Measurements from ENCODE around the gene SMPD3.

- TF ChIP-seq, protein P1, sequence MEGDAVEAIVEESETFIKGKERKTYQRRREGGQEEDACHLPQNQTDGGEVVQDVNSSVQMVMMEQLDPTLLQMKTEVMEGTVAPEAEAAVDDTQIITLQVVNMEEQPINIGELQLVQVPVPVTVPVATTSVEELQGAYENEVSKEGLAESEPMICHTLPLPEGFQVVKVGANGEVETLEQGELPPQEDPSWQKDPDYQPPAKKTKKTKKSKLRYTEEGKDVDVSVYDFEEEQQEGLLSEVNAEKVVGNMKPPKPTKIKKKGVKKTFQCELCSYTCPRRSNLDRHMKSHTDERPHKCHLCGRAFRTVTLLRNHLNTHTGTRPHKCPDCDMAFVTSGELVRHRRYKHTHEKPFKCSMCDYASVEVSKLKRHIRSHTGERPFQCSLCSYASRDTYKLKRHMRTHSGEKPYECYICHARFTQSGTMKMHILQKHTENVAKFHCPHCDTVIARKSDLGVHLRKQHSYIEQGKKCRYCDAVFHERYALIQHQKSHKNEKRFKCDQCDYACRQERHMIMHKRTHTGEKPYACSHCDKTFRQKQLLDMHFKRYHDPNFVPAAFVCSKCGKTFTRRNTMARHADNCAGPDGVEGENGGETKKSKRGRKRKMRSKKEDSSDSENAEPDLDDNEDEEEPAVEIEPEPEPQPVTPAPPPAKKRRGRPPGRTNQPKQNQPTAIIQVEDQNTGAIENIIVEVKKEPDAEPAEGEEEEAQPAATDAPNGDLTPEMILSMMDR (IDR thresholded peaks at IDR 0.05) = no peak
- TF ChIP-seq, protein P2, sequence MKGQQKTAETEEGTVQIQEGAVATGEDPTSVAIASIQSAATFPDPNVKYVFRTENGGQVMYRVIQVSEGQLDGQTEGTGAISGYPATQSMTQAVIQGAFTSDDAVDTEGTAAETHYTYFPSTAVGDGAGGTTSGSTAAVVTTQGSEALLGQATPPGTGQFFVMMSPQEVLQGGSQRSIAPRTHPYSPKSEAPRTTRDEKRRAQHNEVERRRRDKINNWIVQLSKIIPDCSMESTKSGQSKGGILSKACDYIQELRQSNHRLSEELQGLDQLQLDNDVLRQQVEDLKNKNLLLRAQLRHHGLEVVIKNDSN (CRISPR knock-in tag; IDR thresholded peaks at IDR 0.05) = no peak
- TF ChIP-seq, protein P3, sequence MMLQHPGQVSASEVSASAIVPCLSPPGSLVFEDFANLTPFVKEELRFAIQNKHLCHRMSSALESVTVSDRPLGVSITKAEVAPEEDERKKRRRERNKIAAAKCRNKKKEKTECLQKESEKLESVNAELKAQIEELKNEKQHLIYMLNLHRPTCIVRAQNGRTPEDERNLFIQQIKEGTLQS (CRISPR knock-in tag; conservative IDR thresholded peaks at IDR 0.05) = no peak
- TF ChIP-seq NFYB (CRISPR knock-in tag; conservative IDR thresholded peaks at IDR 0.05; ENCODE audit: low read depth) = no peak
- TF ChIP-seq ETV6 (CRISPR knock-in tag; IDR thresholded peaks at IDR 0.05) = no peak
- no peak for TF ChIP-seq NR2C2 (CRISPR knock-in tag; IDR thresholded peaks at IDR 0.05)
- TF ChIP-seq, protein P4, sequence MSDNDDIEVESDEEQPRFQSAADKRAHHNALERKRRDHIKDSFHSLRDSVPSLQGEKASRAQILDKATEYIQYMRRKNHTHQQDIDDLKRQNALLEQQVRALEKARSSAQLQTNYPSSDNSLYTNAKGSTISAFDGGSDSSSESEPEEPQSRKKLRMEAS (CRISPR knock-in tag; IDR thresholded peaks at IDR 0.05) = no peak
These were observed 32.0 kb downstream of the SMPD3 start for GRCh38 chr16:68416057-68417046.

All from WTC11 (cell line).